ENCODE data around the gene GRHL3.

Gene GRHL3

DNA sequence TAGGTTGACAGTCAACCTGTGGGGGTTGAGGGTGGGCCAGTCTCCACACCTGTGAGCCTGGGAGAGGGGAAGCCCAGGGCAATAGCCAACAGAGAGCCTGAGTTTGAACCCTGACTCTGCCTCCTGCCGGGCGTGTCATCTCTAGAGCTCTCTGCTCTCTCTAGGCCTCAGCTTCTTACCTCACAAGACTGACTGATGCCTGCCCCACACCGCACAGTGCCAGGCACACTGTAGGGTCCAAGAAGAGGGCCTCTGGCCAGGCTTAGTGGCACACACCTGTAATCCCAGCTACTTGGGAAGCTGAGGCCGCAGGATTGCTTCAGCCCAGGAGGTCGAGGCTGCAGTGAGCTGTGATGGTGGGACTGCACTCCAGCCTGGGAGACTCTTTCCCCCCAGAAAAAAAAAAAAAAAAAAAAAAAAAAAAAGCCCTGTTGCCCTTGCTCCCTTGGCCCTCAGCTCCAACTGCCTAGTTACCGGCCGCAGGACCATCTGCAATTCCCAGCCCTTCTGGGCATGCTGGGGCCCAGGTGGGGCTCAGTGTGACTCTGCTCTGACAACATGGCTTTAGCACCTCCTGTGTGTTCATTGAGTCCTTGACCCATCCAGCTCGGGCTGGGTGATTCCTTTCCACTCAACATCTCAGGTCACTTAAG, 25.1 kb downstream of the GRHL3 start:
- no peak for DNase-seq

DNA sequence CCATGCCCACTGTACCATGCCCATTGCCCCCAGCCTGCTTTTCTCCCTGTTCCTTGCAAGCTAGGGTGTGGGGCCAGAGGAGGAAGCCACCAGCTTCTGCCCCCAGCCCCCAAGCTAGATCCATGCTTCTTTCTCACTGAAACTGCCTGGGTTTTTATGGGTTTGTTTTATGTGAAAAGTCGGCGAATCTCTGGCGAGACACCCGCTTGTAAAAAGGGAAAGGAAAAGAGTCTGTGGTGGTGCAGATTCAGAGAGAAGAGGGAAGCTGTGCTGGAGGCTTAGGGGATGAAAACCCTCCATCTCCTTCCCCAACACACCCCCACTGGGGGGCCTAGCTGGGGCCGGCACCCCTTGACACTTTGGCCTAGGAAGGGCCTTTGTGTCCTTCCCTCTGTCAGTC, 26.2 kb downstream of the GRHL3 start:
- no peak for DNase-seq

DNA sequence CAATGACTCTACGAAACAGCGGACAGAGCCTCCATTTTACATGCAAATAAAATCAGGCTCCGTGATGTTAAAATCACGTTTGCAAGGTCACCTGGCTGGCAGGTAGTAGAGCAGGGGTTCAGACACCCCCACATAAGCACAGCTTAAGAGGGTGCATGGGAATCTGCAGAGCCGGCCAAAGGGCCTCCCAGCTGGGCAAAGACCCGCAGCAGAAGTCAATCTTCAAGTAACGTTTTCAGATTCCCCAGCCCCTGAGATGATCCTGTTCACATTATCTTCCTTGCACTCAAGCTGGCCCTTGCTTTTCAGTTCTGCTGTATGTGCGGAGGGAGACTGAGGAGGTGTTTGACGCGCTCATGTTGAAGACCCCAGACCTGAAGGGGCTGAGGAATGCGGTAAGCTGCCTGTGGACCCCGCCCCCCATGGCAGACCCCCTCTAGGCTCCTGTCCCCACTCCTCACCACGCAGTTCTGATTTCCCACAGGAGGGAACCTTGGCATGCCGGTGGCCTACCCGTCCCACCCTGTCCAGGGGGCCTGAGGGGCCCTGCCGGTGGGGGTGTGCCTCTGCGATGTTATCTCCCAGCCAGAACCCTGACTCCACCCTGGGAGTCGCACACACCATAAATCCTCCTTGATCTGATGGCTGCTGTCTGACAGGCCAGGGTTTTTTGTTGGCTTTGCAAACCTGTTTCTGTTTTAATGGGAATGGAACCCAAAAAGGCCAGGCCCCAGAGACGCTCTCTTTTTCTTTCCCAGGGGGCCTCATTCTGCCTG, 28.2 kb downstream of the GRHL3 start:
- no peak for DNase-seq

DNA sequence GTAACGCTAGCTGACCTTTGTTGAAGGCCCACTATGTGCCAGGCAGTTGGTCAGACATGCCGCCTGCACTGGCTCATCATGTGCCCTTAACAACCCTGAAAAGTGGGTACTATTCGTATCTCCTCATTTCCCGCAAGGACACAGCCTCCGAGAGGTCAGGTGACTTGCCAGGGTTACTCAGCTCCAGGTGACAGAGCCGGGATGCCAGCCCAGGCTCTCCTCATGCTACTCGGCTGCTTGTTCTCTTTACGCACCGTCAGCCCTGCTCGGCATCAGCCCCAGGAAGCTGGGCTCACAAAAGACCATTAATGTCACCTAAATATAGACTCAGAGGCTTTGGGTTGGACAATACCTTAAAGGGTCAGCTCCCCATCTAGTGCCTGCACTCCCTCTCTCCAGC, 29.0 kb downstream of the GRHL3 start:
- no peak for DNase-seq

DNA sequence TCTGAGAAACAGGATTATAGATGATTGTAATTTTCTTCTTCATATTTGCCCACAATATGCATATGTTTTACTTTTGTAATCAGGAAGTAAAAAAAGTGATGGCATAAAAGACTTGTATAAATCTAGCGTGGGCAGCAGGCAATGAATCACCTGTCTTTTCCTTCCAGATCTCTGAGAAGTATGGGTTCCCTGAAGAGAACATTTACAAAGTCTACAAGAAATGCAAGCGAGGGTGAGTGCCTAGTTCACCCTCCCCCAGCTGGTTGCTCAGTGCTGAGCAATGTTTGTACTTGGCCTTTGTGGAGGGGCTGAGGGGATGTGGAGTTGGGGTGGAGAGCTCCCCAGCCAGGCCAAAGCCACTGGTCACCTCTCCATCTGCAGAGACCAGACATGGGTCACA, 30.7 kb downstream of the GRHL3 start:
- DNase-seq = peak; percentile 25

DNA sequence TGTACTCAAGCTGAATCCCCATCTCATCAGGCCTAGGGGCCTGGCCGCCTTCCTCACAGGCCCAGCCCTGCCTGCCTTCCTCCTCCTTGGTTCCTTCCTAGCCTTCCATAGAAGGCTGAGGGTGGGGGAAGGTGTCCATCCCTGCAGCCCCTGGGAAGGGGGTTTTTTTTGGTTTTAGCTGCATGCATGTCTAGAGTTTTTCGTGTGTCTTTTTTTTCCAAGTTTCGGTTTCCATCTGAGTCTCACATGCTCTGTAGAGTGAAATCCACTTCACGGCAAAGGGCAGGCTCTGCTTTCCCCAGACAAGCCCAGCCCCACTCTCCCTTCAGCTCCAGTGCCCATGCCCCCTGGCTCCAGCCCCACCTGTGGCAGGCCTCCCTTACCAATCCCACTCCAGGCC, 32.1 kb downstream of the GRHL3 start:
- DNase-seq = no peak

DNA sequence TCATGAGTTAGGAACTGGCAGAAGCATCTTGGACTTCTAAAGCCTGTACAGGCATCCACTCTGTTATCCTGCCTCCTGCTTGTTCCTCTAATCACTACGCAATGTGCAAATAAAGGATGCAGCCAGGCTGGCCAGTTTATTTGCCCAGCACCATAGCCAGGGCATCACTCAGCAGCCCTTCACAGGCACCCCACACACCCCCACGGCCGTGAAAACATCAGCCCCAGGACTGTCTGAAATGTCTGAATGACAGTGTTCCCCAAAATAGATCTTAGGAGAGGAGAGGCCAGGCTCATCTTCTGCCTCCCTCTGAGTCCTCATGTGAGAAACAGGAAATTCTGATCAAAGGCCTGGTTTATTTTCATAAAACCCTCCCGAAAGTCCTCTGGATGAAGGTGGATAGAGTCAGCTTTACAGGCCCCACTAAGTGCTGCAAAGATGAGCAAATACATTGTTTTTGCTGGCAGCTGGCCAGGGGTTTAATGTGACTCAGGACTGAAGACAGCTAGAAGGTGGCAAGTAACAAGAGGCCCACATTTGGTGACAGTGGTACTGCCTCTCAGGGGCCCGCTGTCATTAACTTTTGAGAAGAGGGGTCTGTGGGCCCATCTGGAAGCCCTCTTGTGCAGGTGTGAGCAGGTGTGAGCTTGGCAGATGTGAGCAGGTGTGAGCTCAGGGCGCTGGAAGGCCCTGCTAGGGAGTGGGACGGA, 32.9 kb downstream of the GRHL3 start:
- DNase-seq = peak; percentile 48

DNA sequence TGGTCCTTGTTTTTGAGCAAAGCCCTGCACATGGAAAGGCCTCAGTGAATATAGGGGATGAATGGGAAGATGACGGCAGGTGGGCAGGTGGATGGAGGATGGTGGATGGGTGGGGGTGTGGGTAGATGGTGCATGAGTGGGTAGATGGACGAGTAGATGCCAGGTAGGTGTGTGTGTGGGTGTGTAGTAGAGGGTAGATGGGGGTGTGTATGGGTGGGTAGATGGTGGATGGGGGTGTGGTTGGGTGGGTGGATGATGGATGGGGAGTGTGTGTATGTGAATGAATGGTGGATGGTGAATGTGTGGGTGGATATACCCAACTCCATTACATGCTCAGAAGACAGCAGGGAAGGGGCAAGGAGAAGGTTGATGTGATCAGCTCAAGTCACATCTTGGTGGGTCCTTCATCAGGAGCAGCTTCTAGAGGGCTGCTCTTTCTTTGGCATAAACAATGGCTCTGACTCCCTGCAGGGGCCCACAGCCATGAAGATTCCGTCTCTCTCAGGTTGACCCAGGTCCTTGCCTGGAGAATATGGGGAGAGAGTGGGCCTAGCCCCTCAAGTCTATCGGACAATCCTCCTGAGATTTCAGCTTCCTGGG, 34.2 kb downstream of the GRHL3 start:
- no peak for DNase-seq

DNA sequence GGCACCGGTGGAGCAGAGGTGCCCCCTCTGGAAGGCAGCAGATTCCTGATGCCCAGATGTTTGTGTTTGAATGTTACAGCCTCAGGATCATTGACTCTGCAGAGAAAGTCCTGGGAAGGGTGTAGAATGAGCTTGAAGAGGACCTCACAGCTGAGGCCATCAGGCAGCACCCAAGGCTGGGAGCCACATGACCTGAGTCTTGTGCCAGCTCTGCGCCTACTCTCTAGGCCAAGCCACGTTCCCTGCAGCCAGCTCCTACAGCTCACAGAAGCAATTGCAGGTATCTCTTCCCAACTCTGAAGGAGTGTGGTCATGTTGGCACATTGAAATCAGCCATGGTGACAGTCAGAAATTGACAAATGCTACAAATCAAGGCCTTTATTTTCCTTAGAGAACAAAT, 36.3 kb downstream of the GRHL3 start:
- no peak for DNase-seq

DNA sequence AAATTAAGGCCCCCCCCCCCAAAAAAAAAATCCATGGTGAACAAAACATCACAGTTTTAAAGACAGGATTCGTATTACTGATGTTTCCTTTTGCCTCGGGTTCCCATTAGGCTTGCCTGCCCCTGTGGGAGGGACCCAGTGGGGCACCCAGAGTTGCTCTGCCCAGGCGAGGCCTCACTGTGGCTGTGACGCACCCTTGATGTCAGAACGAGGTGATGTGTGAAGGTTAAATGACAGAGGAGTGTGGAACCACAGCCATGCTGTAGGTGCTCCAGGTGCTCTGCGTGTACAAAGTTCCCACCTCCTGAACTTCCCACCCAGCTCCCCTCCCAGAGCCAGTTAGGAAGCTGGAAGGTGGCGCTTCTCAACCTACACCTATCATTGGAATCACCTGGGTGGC, 37.9 kb downstream of the GRHL3 start:
- no peak for DNase-seq

DNA sequence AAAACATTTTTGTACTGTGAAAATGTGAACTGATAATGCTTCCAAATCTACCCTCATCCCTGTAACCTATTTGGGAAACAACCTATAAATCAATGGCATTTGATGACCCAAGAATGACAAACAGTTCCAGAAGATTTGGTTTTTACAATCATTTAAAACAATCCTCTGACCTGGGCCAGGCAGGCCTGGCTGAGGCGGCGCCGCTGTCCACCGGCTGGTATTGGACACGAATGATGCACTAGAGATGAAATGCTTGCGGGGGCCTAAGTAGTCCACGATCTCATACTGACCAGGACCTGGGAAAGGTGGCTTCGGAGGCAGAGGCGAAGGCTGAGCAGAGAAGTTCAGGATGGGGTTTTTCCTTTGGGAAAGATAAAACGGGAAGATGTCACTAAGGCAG, 41.5 kb downstream of the GRHL3 start:
- no peak for DNase-seq

DNA sequence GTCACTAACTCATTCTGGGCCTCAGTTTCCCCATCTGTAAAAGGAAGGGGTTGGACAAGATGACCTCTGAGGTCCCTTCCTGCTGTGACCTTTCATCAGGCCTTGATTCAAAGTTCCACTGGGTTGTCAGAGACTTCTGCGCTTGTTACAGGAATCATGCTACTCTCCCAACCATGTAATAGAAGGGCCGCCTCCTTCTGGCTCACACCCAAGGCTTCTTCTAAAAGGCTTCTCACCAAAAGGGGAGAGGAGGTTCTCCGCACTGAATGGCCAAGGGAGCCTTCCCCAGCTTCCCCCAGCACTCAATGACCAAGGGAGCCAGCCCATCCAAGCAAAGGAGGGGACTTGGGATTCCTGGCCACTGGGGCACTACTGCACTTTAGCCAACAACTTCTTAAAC, 42.7 kb downstream of the GRHL3 start:
- DNase-seq = no peak

DNA sequence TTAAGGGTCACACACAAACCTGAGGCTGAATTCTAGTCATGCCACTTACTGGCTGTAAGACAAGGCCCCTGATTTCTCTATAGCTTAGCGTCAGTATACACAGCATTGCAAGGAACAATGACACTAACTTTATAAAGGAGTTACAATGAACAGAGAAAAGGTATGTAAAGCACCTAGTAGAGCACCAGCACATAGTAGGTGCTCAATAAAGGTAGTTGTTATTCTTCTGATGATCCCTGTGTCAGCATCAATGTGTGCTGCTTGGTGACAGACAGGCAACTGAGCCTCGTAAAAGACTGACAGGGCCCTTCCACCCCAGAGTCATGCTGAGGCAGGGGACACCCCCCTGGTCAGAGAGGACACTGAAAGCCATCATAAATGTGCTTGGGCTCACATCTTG, 43.2 kb downstream of the GRHL3 start:
- DNase-seq = no peak

DNA sequence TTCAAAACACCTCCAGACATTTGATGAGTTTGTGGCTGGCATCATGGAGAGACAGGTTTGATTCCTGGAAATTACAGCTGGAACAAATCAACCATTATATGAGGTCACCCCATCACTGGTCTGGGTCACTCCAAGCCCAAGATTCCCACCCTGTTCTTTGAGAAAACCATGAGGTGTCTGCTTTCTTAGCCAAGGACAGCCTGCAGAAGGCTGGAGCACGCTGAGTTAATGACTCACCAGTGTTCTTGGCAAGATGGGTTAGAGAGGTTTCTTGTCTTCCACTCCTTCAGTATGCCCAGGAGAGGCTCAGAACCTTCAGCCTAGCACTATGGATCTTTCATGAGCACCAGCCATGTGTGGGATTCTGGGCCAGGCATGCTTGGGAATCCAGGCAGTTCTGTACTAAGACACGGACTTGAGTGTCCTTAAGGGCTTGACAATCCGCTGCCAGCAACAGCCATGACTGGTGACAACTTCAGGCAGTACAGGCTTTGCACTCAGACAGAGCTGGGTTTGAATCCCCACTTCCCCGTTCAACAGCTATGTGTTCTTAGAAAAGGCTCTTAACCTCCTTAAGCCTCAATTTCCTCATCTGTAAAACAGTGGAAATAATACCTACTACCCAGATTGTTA, 43.9 kb downstream of the GRHL3 start:
- DNase-seq = no peak

DNA sequence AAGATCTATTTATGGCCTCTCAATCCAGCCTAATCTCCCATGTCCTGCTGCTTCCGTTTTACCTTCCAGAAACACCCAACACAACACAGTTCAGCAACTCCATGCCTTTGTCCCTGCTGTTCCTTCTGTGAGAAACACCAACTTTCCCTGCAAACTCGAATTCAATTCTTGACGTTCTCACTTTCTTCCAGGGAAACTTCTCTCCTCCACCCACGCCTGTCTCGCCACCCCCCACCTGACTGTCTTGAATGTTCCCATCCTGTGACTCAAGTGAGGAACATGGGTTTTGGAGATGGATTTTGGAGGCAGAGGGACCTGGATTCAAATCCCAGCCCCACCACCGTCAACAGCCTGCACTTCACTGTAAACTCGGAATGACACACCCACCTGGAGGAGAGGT, 44.8 kb downstream of the GRHL3 start:
- no peak for DNase-seq

DNA sequence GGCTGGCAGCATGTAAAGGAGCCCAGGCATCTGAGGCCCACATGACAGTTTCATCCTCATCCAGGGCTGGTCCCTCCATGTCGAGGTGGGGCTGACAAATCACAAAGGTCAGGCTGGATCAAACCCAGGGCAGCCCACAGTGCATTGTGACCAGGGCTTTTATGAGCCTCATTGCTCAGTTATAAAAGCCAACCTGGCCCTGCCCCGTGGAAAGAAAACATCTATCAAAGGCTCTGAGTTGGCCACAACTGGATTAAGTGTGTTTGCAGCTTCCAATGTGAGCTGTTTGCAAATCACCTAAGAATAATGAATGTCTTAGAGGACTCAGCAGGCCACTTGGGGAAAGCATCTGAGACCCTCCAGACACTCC, 45.4 kb downstream of the GRHL3 start:
- no peak for DNase-seq

DNA sequence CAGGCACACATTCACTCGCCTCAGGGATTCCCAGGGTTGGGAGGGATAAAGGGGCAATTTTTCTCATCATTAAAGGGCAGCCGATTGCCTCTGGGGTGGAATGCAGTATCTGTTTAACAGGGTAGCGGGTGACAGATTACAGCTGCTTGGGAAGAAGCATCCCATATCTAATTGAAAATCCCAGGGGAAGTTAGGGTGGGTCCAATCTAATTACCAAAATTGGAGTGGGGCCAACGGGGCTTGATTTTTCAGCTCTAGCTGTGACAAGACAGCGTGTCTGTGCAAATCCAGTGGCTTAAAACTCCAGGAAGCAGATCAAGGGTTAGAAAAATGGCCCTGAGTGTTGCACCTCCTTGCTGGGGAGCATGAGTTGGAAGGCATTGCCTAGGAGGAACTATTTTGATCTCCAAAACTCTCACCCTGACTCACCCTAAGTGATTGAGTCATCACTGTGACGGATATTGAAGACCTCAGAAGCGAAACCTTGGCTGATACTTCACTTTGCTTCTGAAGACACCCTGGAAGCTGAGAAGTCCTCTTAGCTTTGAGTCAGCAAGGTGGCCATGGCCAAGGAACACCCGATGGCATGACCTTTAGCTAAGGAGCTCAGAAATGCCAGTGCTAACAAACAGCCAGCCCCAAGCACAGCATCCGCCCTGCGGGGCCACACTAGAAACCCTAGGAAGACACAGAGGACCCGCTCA, 46.0 kb downstream of the GRHL3 start:
- no peak for DNase-seq

DNA sequence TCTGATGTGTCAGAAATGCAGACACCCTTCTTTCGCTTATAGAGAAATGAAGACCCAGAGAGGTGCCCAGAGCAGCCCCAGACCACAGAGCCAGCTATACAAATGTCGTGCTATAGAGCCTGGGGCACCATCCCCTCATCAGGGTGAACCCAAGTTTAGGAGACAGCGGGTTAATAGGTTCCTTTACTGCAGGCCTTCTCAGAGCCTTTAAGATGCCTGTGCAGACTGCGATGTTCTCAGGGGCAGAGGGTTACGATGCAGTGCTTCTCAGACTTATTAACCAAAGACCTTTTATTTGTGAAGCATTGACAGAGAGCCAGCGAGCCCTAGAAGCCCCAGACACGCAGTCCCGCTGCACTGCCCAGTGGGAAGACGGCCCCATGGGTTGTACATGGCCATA, 47.5 kb downstream of the GRHL3 start:
- DNase-seq = no peak

DNA sequence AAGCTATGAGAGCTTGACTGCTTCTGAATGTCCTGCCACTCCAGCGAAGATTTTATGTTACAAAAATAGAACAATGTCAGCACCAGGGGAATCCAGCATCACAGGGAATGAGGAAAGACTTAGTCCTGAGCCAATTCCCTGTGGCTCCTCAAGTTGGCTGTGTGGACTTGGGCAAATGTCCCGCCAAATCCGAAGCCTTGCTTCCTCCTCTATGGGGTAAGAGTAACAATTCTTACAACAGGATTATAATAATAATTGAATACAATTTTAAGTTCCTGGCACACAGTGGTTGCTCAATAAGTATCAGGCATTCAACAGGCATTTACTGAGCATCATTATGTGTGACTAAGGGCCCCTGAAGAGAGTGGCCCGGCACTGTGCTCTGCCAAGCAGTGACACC, 50.0 kb downstream of the GRHL3 start:
- no peak for DNase-seq

DNA sequence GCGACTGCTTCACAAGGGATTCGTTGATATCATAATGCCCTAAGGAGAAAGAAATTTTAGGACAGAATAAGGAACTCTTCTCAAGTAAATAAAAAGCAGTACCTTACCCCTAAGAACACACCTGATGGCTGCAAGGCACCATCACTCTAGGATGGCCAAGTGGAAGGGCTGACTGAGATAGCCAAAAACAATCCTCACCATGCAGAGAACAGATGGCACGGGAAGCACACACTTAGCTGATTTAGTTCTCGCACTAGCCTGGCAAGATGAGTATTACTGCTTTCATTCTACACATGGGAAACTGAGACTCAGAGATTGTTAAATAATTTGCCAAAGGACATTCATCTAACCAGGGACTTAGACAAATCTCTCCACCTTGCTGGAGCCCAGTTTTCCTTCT, 50.6 kb downstream of the GRHL3 start:
- no peak for DNase-seq

DNA sequence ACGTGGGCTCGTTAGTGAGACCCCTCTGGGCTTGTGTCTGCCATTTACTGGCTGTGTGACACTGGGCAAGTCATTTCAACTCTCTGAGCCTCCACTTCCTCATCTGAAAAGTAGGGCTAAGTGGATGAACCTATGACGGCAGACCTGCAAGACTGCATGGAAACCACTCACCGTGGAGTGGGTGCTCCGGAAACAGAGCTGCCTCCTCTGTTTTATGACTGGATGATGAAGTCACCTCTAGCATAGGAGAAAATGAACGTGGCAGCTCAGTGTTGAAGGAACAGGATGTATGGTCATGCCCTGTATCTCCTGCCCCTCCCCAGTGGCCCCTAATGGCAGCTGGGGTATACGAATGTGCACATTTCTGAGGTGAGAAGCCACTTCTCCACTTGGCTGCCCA, 53.9 kb downstream of the GRHL3 start:
- no peak for DNase-seq

DNA sequence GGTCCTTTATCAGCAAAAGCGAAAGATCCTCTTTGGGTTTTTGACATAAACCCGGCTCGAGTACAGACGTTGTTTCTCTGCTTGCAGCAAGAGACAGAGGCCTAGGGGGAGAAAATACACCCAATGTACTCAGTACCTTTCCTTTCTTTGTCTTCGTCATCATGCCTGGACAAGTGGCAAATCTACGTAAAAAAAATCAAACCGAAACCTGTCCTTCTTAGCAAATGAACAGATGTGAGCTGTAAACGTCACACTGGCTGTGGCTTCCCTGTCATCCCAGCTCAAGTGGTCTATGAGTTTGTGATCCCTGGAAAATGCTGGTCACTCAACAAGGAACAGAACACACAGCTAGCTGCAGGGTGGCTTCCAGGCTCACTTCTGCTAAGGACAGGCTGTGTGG, 54.6 kb downstream of the GRHL3 start:
- DNase-seq = no peak
